ENCODE measurements around the gene STARD5. TPM values are rescaled to one million over a fixed set of nuclear protein-coding genes. Genes with fewer than 3 reads are reported as not detected.

The STARD5 gene
- total and polyA plus RNA-seq, 9 of the 15 experiments (the other 6 are each of a cell fraction or from before 2014, with no cell fraction given): 1.7 to 5.7 (median 2.2) TPM

DNA sequence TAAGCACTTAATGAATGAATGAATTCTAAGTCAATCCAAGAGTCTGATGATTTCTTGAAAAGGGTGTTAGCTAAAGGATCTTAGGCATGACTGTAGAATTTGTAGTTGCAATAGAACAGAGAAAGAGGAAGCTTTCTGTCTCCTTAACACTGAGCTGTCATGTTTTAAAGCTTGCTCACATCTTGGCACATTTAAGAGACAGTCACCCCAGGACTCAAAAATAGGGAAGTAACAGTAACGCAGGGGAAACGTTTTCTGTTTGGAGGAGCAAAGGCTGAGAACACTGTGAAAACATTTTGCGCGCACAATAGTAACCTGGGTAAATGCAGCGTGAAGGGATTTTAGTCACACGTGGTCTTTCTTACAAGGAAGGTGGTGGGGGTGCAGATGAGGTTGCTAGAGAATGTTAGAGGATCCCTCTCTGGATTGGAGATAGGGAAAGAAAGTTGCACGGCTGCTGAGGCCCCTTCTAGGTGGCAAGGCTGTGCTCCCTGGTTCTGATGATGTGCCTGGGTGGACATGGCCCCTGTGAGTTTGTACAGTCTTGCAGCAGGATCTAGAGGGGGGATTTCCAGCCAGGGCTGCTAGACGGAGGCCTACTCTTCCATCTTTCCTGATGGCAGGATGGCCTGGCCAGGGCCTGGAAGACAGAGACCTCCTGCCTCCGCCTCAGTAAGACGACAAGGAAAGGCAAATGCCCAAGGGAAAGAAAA lies 12.0 kb downstream of the STARD5 start:
- in situ Hi-C loops (cut with MboI): no loop called here
- no TSS peak for BruUV-seq (replicated peaks)
- ChIA-PET POLR2A (interaction anchor here (1.4 kb wide), 1 partner anchor 12 kb away, joined by 6 read pairs; the partner anchor contains the start of gene STARD5), CTCF (ENCODE audit: low intra/inter-chr PET ratio) (no interaction called here)
- H3K4me2 ChIP-seq (ENCODE audit: insufficient read depth, low read length): no peak overlapping the region
- no peaks in the 10 kb centered on the region for H3K4me1 ChIP-seq (replicated peaks in 1 of 2; ENCODE audit: control insufficient read depth in 2 of 2, insufficient read depth in 2 of 2, low read length in 2 of 2)
- H3K79me2 ChIP-seq (ENCODE audit: control insufficient read depth, insufficient read depth, low read length): no peaks in the 10 kb centered on the region
- 59% methylated on average over 10 of the region's 10 CpGs for WGBS (ENCODE audit: insufficient coverage, low coverage, missing lambda C conversion rate)
- H3K27ac ChIP-seq (ENCODE audit: extremely low read depth, low read depth, low read length): no peak overlapping the region
- DNase-seq (ENCODE audit: extremely low read depth in 1 of 4, low spot score in 3 of 4): no peak
- no peak overlapping the region for H2AFZ ChIP-seq (ENCODE audit: low read depth, low read length)
- no peak for ATAC-seq
- H3K36me3 ChIP-seq (ENCODE audit: control insufficient read depth, insufficient read depth, low read length): 0 out of 3 replicates have a peak, but pooled peaks cover 8% of the 10 kb centered on the region
- intact Hi-C loops (cut with micrococcal nuclease): no loop called here
- no peak for FAIRE-seq
- no peaks in the 10 kb centered on the region for H3K9me1 ChIP-seq (ENCODE audit: control insufficient read depth, insufficient read depth, low read length)
- H3K9ac ChIP-seq (ENCODE audit: insufficient read depth in 1 of 2, low read depth in 2 of 2, low read length in 2 of 2): no peak overlapping the region
- no peaks in the 10 kb centered on the region for H3K9me3 ChIP-seq (replicated peaks; ENCODE audit: control insufficient read depth, insufficient read depth, low read depth, low read length)
- no peaks in the 10 kb centered on the region for H3K27me3 ChIP-seq (ENCODE audit: control insufficient read depth in 2 of 2, insufficient read depth in 2 of 2, low read length in 2 of 2)
- H4K20me1 ChIP-seq (replicated peaks; ENCODE audit: control insufficient read depth, insufficient read depth, low read length): no peaks in the 10 kb centered on the region; the same call in 1 of the 2 replicates
- no peak overlapping the region for H3K4me3 ChIP-seq
- TF ChIP-seq UBTF (IDR thresholded peaks at IDR 0.05; ENCODE audit: borderline replicate concordance in 1 of 2, low read depth in 2 of 2, low read length in 2 of 2): no peak
- TF ChIP-seq MXI1 (IDR thresholded peaks at IDR 0.05; ENCODE audit: low read depth, low read length): no peak
- TF ChIP-seq, protein P1, sequence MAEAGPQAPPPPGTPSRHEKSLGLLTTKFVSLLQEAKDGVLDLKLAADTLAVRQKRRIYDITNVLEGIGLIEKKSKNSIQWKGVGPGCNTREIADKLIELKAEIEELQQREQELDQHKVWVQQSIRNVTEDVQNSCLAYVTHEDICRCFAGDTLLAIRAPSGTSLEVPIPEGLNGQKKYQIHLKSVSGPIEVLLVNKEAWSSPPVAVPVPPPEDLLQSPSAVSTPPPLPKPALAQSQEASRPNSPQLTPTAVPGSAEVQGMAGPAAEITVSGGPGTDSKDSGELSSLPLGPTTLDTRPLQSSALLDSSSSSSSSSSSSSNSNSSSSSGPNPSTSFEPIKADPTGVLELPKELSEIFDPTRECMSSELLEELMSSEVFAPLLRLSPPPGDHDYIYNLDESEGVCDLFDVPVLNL (CRISPR knock-in tag; IDR thresholded peaks at IDR 0.05; ENCODE audit: low read depth): no peak
- TF ChIP-seq XRCC5 (IDR thresholded peaks at IDR 0.05; ENCODE audit: low read depth, low read length): no peak
- TF ChIP-seq THRAP3 (IDR thresholded peaks at IDR 0.05; ENCODE audit: borderline replicate concordance): no peak
- no peak for TF ChIP-seq ZNF436 (CRISPR knock-in tag; IDR thresholded peaks at IDR 0.05)
- no peak for TF ChIP-seq PBX2 (CRISPR knock-in tag; IDR thresholded peaks at IDR 0.05; ENCODE audit: low read depth)
- no peak for TF ChIP-seq PBX2 (tag; conservative IDR thresholded peaks at IDR 0.05; ENCODE audit: low read depth)
- no peak for TF ChIP-seq ZKSCAN3 (CRISPR knock-in tag; IDR thresholded peaks at IDR 0.05)
- no peak for TF ChIP-seq BHLHE40 (IDR thresholded peaks at IDR 0.05; ENCODE audit: low read length)
- no peak for TF ChIP-seq SLC30A9 (CRISPR knock-in tag; IDR thresholded peaks at IDR 0.05)
- no peak for TF ChIP-seq CEBPZ (IDR thresholded peaks at IDR 0.05; ENCODE audit: borderline replicate concordance, low read depth, low read length)
